ENCODE measurements around the gene WNT7A. TPM values are rescaled to one million over a fixed set of nuclear protein-coding genes. Genes with fewer than 3 reads are reported as not detected.

Gene WNT7A
- total and polyA plus RNA-seq, 4 donors, result 1.7 to 4.8 (median 2.0) TPM

- Histone ChIP-seq H3K27me3 (ENCODE audit: control insufficient read depth in 3 of 3, insufficient read depth in 3 of 3, low read length in 2 of 3) (peaks cover 17 to 37% (median 20%) of the 10 kb centered on the region in 3 donors), H3K36me3 (ENCODE audit: control insufficient read depth in 4 of 4, insufficient read depth in 4 of 4, low read length in 4 of 4) (no peaks in the 10 kb centered on the region), H3K27ac (ENCODE audit: low read depth in 1 of 2, low read length in 1 of 2) (no peak overlapping the region), H3K9ac (ENCODE audit: insufficient read depth in 1 of 2, low read length in 2 of 2) (no peak overlapping the region), H3K4me1 (ENCODE audit: control insufficient read depth in 5 of 5, insufficient read depth in 5 of 5, low read length in 5 of 5) (peaks cover 0 to 8% (median 0%) of the 10 kb centered on the region in 5 donors), H3K9me3 (ENCODE audit: control insufficient read depth in 4 of 4, insufficient read depth in 3 of 4, low read length in 3 of 4) (peaks cover 0 to 21% (median 1%) of the 10 kb centered on the region in 4 donors), H3K4me3 (no peak overlapping the region)
- WGBS, 2 donors, result 82 to 86% methylated on average over 16 of the region's 16 CpGs
- no peak for TF ChIP-seq CTCF (IDR thresholded peaks at IDR 0.05; ENCODE audit: control extremely low read depth, extremely low read depth)
- DNase-seq (no peak), ATAC-seq (ENCODE audit: insufficient read depth, low FRiP score) (no peak)
Observed at GRCh38 chr3:13874891-13875290, 5.0 kb downstream of the WNT7A start.

GRCh38 chr3:13873818-13874217, 6.1 kb downstream of the WNT7A start:
- 52 to 54% methylated on average over 3 of the region's 3 CpGs for WGBS, 2 donors
- TF ChIP-seq CTCF (IDR thresholded peaks at IDR 0.05; ENCODE audit: control extremely low read depth, extremely low read depth), result no peak
- no peak for ATAC-seq (ENCODE audit: insufficient read depth, low FRiP score)

DNA sequence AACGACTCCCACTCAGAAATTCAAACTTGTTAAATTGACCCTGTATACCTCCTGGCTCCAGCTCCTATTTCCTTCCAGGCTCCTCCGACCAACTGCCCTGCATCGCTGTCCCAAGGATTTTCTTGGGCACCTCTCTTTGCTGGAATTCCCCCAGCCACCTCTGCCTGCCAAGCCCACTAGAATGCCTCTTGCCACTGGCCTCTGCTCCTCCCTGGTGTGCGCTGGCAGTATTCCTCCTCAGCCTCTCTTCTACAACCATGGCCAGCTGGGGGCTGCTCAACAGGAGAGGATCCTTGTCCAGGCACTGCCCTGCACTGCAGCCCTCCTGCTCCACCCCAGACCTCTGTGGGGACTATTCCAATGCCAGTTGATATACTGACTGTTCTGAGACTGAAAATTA, 7.4 kb downstream of the WNT7A start:
- Histone ChIP-seq H3K9ac (ENCODE audit: insufficient read depth in 1 of 2, low read length in 2 of 2) (no peak overlapping the region), H3K4me3 (no peak overlapping the region), H3K36me3 (ENCODE audit: control insufficient read depth in 4 of 4, insufficient read depth in 4 of 4, low read length in 4 of 4) (no peaks in the 10 kb centered on the region), H3K9me3 (ENCODE audit: control insufficient read depth in 4 of 4, insufficient read depth in 3 of 4, low read length in 3 of 4) (peaks cover 0 to 21% (median 1%) of the 10 kb centered on the region in 4 donors), H3K27ac (ENCODE audit: low read depth in 1 of 2, low read length in 1 of 2) (no peak overlapping the region), H3K4me1 (ENCODE audit: control insufficient read depth in 5 of 5, insufficient read depth in 5 of 5, low read length in 5 of 5) (no peaks in the 10 kb centered on the region), H3K27me3 (ENCODE audit: control insufficient read depth in 3 of 3, insufficient read depth in 3 of 3, low read length in 2 of 3) (peaks cover 4 to 19% (median 17%) of the 10 kb centered on the region in 3 donors)
- ATAC-seq (ENCODE audit: insufficient read depth, low FRiP score) (no peak), DNase-seq (no peak)
- no peak for TF ChIP-seq CTCF (IDR thresholded peaks at IDR 0.05; ENCODE audit: control extremely low read depth, extremely low read depth)
- WGBS, 2 donors, result 70 to 86% methylated on average over 4 of the region's 4 CpGs

More at GRCh38 chr3:13873818-13874217, 6.1 kb downstream of the WNT7A start:
- Histone ChIP-seq H3K36me3 (ENCODE audit: control insufficient read depth in 4 of 4, insufficient read depth in 4 of 4, low read length in 4 of 4) (no peaks in the 10 kb centered on the region), H3K9me3 (ENCODE audit: control insufficient read depth in 4 of 4, insufficient read depth in 3 of 4, low read length in 3 of 4) (peaks cover 0 to 21% (median 1%) of the 10 kb centered on the region in 4 donors), H3K27me3 (ENCODE audit: control insufficient read depth in 3 of 3, insufficient read depth in 3 of 3, low read length in 2 of 3) (peaks cover 10 to 29% (median 20%) of the 10 kb centered on the region in 3 donors), H3K27ac (ENCODE audit: low read depth in 1 of 2, low read length in 1 of 2) (no peak overlapping the region), H3K4me1 (ENCODE audit: control insufficient read depth in 5 of 5, insufficient read depth in 5 of 5, low read length in 5 of 5) (peaks cover 0 to 6% (median 0%) of the 10 kb centered on the region in 5 donors), H3K9ac (ENCODE audit: insufficient read depth in 1 of 2, low read length in 2 of 2) (no peak overlapping the region), H3K4me3 (no peak overlapping the region)
- no peak for DNase-seq

DNA sequence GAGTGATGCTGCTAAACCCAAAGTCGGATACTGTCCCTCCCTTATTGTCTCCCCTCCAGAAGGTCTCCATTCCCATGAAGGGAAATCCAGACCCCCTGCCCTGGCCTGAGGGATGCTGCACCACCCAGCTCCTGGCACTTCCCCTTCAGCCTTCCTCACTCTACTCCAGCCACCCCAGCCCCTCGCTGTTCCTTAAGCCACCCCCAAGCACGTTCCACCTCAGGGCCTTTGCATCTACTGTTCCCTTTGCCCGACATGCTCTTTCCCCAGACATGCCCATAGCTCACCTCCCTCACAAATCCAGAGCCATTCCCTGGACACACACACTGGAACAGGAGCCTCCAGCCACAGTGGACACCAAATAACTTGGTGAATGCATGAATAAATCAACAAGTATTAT, 8.1 kb downstream of the WNT7A start:
- no peak overlapping the region for H3K27ac ChIP-seq (ENCODE audit: low read depth in 1 of 2, low read length in 1 of 2)
- 80 to 87% methylated on average over 4 of the region's 4 CpGs for WGBS, 2 donors
- peaks cover 4 to 13% (median 10%) of the 10 kb centered on the region in 3 donors for H3K27me3 ChIP-seq (ENCODE audit: control insufficient read depth in 3 of 3, insufficient read depth in 3 of 3, low read length in 2 of 3)
- H3K4me1 ChIP-seq (ENCODE audit: control insufficient read depth in 5 of 5, insufficient read depth in 5 of 5, low read length in 5 of 5), result no peaks in the 10 kb centered on the region
- TF ChIP-seq CTCF (IDR thresholded peaks at IDR 0.05; ENCODE audit: control extremely low read depth, extremely low read depth), result no peak
- ATAC-seq (ENCODE audit: insufficient read depth, low FRiP score) (no peak), DNase-seq (no peak)
- no peak overlapping the region for H3K9ac ChIP-seq (ENCODE audit: insufficient read depth in 1 of 2, low read length in 2 of 2)
- no peaks in the 10 kb centered on the region for H3K36me3 ChIP-seq (ENCODE audit: control insufficient read depth in 4 of 4, insufficient read depth in 4 of 4, low read length in 4 of 4)
- H3K4me3 ChIP-seq, result no peak overlapping the region
- H3K9me3 ChIP-seq (ENCODE audit: control insufficient read depth in 4 of 4, insufficient read depth in 3 of 4, low read length in 3 of 4), result peaks cover 0 to 17% (median 1%) of the 10 kb centered on the region in 4 donors
